DMS153 treated with DMSO at 0.1 percent for 48 hours (cell line): ENCODE results near the gene HSPA9.

Experiments used
- DNase-seq: peaks from one replicate; lab custom pipeline; 2025; ENCODE audit not compliant: unreplicated experiment; lab: John Stamatoyannopoulos, UW

The HSPA9 gene

DNA sequence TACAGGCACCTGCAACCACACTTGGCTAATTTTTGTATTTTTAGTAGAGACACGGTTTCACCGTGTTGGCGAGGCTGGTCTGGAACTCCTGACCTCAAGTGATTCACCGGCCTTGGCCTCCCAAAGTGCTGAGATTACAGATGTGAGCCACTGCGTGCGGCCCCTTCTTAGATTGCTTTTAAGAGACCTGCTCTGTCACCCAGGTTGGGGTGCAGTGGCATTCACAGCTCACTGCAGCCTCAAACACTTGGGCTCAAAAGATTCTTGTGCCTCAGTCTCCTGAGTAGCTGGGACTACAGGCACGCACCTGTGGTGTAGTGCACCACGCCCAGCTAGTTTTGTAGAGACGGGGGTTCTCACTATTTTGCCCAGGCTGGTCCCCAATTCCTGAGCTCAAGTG is 11.0 kb downstream of the HSPA9 start:
- DNase-seq: no peak

DNA sequence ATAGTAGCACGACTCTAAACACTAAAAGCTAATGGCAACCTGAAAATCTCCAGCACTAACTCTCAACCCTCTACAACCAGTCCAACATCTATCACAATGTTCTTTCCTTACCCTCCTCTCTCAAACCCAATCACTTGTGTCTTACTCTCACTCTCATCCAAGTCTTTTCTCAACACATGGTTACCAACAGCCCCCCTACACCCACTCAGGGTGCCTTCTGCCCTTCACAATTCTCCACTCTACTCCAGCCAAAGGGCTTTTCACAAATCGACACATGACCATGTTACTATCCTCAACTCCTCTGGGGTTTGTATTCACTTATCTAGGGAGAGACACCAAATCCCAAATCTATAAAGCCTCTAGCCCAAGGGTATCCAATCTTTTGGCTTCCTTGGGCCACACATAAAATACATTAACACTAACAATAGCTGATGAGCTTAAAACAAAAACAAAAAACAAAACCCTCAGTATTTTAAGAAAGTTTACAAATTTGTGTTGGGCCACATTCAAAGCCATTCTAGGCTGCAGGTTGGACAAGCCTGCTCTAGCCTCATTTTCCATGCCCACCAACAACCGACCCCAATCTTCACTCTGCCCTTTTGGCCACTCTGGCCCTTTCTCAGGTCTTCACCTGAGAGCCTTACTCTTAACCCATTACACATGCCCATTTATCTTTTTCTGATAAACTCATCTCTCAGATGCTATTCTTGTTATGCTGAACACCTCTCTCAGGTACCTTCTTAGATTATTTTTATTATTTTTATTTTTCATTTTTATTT is 11.7 kb downstream of the HSPA9 start:
- no peak for DNase-seq

DNA sequence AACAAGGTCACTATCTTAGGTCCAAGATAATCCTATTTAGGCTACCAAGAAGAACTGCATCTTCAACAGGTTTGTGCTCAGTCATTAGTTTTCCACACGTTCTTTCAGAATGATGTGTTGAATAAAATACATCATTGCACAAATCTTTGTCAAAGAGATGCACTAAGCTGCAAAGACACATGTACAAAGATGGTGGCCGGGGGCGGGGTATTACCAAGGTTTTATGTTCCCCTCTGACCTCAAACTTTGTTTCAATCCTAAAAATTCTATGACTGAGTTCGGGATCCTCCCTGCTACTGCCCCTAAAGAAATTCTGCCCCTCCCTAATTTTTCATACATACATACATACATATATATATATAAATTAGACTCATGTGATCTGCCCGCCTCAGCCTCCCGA is 14.2 kb downstream of the HSPA9 start:
- no peak for DNase-seq

DNA sequence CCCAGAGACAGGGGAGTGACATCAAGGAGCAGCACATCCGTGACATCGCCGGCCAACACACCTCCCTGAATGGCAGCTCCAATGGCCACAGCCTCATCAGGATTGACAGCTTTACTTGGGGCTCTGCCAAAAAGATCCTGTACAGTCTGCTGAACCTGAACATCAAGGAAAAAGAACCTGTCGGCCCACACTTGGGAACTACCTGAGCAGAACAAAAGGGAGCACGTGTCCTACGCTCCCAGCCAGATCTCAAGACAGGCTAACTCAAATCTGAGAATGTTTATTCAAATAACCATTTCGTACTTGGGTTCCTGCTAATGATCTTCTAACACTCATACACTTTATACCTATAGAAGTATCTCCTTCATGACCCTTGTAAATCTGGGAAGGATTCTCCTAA is 15.3 kb downstream of the HSPA9 start:
- DNase-seq: no peak

DNA sequence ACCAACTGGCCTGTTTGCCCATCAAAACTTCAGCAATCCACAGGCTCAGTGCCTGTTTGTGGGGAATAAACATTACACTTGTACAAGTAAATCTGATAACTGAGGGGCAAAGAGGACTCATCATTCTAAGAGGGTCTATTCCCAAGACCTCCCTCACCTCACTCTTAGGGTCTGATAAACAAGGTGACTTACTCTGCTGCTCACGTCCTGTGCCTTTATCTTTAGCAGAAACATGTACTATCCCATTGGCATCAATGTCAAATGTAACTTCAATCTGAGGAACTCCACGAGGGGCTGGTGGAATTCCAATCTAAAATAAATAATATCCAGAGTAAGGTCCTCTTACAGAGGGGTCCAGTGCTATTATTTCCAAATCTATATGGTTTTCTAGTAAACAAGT is 17.5 kb downstream of the HSPA9 start:
- DNase-seq: no peak

DNA sequence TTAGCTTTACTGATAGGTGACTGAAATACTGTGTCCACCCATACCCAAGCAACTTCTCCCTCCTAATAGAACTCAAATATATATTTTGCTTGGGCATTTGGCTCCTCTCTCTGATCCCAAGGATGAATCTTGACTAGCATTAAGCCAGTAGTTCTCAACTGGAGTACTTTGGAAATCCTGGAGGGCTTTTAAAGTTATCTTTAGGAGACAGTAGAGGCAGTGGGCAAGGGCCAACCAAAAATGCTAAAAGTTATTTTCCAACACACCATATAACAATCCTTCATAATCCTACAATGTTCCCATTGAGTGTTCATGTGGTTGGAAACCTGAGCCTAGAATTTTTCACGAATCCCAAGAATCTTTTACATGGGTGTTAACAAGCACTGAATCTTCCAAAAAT is 21.1 kb downstream of the HSPA9 start:
- DNase-seq: no peak

DNA sequence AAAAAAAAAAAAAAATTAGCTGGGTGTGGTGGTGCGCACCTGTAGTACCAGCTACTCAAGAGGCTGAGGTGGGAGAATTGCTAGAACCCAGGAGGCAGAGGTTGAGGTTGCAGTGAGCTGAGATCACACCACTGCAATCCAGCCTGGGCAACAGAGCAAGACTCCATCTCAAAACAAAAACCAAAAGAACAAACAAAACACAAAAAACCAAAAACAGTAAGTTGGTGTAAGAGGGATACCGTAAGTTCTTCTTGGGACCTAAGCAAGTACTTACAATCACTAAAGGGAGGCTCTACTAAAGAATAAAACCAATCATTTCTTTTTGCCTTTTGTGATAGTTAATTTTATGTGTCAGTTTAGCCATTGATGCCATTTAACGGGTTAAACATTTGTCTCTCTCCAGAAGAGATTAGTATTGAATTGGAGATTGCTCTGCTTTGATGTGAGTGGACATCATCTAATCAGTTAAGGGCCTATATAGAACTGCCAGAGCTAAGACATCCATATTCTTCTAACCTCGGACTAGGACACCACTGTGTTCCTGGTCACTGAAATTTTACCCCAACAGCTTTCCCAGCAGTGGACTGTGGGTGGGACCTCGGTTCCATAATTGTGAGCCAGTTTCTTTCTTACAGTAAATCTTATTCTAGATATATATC is 21.6 kb downstream of the HSPA9 start:
- DNase-seq: no peak

DNA sequence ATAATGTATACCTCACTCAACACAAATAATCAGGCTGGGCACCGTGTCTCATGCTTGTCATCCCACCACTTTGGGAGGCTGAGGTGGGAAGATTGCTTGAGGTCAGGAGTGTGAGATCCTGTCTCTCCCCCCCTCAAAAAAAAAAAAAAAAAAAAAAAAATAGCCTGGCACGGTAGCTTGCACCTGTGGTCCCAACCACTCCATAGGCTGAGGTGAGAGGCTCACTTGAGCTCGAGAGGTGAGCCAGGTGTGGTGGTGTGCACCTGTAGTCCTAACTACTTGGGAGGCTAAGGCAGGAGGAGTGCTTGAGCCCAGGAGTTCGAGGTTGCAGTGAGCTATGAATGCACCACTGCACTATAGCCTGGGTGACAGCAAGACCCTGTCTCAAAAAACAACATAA is 22.5 kb downstream of the HSPA9 start:
- no peak for DNase-seq

DNA sequence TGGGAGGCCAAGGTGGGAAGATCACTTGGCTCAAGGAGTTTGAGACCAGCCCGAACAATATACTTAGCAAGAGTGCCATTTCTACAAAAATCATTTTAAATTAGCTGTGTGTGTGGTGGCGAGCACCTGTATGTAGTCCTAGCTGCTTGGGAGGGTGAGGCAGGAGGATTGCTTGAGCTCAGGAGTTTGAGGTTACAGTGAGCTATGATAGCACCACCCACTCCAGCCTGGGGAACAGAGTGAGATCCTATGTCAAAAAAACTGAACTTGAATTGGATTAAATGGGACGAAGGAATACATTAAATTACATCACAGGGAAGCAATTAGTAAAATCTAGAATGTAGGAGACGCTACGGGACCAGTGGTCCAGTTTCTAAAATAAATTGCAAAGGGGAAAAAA is 25.8 kb downstream of the HSPA9 start:
- no peak for DNase-seq

DNA sequence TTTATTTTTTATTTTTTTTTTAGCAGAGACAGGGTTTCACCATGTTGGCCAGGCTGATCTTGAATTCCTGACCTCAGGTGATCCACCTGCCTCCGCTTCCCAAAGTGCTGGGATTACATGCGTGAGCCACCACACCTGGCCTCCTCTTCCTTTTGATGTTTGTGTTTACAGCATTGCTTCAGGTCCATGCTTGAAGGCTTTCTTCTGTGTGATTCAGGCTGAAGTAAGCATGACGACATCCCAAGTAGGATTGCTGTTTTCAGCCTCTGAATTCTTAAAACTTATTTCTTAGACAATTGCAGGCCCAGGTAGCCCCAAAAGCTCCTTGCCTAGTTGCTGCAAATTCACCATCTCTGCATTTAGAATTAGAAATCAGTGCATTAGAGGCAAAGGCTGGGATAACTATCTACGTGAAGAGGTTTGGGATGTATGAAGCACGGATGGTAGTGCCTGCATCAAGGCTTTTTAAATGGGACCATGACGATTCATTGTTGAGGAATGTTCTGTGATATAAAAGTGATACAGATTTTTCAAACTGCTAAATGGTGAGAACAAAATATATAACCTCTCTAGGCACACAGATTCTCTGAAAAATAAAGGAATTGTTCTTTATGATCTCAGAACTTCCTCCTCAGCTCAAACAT is 29.2 kb downstream of the HSPA9 start:
- no peak for DNase-seq

DNA sequence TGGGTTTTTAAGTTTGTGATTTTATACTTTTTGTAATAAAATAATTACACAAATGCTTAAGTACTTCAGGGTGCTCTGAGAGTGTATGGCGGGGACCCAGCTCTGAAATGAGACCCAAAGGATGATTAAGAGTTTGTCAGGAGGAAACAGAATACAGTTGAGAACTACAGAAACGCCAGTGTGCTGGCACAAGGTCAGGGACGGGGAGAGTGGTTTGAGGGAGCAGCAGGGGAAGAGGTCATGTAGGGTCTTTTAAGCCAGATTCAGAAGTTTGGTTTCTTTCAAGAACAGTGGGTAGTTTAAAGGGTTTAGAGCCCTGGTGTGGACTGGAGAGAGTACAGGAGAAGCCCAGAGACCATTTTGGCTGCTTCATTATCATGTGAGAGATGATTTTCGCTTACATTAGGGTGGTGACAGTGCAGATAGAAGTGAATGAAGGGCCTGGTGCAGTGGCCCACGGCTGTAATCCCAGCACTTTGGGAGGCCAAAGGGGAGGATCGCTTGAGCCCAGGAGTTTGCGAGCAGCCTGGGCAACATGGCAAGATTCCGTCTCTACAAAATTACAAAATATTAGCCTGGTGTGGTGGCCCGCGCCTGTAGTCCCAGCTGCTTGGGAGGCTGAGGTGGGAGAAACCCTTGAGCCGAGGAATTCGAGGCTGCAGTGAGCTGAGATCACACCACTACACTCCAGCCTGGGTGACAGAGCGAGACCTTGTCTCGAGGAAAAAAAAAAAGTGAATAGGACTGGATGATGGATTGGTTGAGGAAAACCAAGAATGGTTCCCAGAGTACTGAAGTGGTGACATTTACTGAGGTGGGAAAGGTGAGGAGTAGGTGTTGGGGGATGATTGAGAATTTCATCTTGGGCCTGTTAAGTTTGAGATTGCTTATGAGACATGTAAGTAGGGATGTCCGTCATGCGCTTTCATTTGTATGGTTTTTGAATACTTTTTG is 30.7 kb downstream of the HSPA9 start:
- no peak for DNase-seq

DNA sequence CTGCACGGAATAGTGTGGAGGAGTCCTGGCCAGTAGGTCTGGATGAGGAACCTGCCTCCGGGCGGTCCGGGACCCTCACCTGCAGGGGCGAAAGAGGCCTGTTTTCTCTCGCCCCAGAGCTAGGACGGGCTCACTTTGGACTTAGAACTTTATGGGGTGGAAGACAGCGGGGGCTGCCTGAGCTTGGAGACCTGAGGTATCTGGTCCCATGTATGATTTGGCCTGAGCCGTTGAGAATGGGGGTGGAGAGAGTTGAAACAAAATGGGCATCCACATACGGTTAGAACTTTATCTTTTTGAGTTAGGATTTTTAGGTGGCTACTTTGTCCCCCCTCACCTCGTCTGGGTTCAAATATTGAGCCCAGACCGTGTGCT is 31.5 kb downstream of the HSPA9 start:
- no peak for DNase-seq

DNA sequence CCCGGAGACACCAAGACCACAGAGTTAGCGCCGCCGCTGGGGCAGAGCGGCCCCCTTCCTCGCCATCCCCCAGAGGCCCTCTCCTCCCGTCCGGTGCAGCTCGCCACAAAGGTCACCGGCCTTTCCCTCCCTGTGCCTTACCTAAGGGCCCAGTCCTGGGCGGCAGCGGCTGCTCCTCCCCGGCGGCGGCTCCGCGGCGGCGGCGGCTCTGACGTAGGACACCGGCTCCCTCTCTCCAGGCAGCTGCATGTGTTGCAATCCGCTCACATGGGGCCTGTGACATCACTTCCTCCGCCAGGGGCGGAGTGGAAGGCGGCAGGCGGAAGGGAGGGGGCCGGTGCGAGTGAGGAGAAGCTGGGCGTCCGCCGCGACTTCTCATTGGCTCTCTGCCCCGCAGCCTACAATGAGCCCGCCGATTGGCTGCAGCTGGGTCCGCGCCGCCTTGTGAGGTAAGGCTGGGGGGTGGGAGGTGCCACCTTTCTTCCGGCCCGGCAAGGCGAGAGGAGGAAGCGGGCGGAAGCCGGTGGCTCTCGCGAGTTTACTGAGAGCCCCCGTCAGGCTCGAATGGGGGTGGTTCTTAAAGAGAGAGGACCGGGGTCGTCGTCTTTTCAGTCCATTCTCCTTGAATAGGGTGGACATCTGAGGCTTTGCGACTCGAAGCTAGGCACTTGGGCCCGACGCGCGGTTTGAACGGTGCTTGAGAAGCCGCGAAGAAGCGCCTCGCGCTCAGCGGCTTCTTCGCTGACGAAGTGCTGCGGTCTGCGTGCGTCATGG is 32.1 kb downstream of the HSPA9 start, which contains the start of gene ETF1:
Gene ETF1, minus strand, starts transcription at position 281 of the 774 bp plus-strand sequence. CDS start 318 bp downstream, outside the sequence.
- DNase-seq: peak; percentile 76

DNA sequence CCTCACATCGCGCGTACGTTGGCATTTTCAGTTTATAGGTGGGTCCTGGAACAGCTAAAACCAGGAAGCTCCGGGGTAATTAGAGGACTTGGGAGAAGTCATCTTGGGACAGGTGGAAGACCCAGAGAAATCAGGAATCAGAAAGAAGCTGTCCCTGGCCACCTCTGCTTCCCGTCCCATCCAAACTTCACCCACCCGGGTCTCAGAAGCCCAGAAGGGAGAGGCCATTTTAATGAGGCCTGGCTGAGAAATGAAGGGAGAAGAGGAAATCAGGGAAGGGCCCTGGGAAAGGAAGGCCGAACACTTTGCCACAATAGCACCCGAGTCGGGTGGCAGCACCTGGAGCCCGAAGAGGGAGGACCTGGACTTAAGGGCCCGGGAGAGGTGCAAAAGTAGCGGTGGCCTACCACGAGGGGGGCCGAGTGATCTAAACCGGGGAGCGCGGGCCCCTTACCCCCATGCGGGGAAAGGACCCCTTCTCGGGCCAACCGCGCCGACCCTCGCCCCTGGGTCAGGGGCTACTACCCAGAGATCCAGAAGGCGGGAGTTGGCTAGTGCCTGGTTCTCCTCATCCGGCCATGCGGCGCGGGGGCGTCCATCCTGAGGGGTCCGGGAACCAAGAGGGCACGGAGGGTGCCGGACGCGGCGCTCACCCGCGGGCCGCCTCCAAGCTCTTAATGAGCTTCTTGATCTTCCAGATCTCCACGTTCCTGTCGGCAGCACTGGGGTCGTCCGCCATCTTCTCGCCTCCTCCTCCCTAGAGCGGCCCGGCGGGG is 32.8 kb downstream of the HSPA9 start:
- DNase-seq: no peak

DNA sequence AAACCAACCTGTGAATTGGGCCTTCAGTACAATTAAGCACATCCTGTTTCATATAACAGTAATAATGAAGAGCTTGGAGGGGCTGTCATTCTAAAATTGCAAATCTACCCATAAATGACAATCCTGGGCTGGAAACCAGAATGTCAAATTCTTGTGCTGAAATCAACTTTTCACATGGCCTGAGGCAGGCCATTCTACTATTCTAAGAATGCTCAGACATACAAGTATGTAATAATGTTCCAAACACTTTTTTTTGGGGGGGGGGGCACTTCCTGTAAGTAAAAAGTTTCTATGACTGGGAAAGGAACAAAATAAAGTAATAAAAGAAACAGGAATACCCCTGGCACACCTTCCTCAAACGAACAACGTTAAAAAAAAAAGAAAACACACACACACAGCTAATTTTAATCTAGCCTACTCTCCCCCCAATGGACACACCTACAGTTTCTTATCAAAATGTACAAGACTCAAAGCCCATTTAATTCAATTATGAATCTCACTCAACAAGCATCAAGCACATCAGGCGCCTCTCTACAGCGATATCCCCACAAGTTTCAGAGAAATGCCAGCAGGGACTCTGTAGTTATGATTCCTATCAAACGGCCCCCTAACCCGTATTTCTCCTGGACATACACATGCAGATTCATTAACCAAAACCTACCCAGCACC is 33.6 kb downstream of the HSPA9 start:
- no peak for DNase-seq

DNA sequence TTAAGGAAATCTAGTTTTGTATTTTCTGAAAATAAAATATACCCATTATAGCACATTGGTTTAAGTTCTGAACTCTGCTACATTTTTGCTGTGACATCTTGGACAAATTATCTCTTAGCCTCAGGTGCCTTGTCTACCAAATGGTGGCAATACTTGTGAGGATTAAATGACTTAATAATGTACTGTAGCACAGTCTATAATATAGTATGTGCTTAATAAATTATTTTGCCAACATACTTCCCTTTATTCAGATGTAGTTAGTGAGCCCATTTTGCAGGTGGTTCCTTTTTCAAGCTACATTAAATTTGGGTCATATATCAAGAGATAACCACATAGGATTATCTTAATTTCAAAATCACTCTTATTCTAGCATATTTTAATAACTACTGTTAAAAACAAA is 35.4 kb downstream of the HSPA9 start:
- DNase-seq: no peak

DNA sequence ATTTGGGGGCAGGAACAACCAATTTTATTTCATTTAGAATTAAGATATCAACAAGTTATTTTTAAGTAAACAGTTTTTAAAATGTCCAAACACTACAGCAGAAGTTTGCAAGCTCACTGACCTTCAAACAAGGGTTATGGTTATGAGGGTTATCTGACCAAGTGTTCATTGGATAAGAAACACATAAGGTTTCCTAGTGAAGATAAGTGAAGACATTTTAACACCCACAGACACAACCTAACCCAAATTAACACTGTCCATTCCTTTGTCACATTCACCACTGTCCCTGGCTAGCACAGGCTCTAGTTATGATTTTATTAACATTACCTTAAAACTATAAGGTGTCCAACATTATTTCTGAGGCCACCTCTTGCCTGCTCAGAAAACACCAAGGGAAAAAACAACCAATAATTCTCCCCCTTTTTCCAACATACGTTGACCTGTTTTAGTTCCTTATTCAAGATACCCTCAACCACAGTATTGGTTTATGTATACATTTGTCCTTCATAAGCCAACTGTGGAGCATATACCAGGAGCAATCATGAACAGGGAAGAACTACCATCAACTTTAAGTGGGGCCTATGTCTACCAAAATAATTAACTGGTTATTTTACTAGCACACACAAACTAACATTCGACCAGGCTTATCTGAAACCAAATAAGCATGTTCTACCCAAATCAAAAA is 36.1 kb downstream of the HSPA9 start:
- DNase-seq: no peak

DNA sequence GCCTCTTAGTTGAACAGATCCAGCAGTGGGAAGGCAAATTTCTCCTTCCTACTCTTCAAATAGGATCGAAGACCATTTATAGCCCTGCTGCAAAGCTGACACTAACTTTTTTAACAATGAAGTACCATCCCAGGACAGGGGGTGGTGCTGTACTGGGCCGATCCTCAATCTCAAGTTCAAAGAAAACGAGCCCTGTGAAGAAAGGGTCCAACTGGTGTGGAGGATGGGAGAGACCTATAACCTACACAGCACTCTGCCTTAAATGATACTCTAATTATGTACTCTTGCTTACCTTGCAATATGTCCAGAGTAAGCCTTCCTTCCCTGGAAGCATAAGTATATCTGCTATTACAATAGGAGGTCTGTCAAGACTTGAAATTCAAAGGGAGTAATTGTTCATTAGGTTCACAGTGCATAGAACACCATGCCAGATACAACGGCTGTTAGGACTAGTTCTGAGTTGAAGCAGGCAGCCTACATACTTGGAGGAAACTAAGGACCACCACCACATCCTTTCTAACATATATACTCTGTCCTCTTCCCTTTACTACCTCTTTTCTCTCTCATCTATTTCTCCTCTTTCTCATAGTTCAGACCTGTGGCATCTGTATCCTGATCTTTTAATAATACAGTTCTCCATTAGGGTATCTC is 38.4 kb downstream of the HSPA9 start:
- no peak for DNase-seq
